Rectal smooth muscle tissue (tissue), 1 donor: ENCODE data around the gene KCNC1.

Experiments
- H3K27ac ChIP-seq: one replicate; pipeline ENCODE4 v1.7.0; 2013; ENCODE audit warnings: low read depth, low read length, inconsistent platforms
- H3K27me3 ChIP-seq: one replicate; pipeline ENCODE4 v1.7.0; 2013; ENCODE audit warnings: low read length; ENCODE audit not compliant: control insufficient read depth, insufficient read depth
- H3K36me3 ChIP-seq: one replicate; pipeline ENCODE4 v1.7.0; 2013; ENCODE audit warnings: low read length; ENCODE audit not compliant: control insufficient read depth, insufficient read depth
- H3K4me1 ChIP-seq: one replicate; pipeline ENCODE4 v1.7.0; 2013; ENCODE audit warnings: low read length; ENCODE audit not compliant: control insufficient read depth, insufficient read depth
- H3K4me3 ChIP-seq: one replicate; pipeline ENCODE4 v1.7.0; 2013; ENCODE audit warnings: low read length
- H3K9ac ChIP-seq: one replicate; pipeline ENCODE4 v1.7.0; 2013; ENCODE audit warnings: low read length

KCNC1 gene

GRCh38 chr11:17734418-17734911 is at the start of gene KCNC1:
KCNC1 (plus strand) TSS chr11:17734781; CDS start chr11:17736003, 1,222 bp downstream.
- H3K27ac ChIP-seq: no peak within 1 kb of the TSS
- H3K27me3 ChIP-seq: peaks cover 42% of the 10 kb centered on the region
- H3K36me3 ChIP-seq: no peaks in the 10 kb centered on the region
- peaks cover 4% of the 10 kb centered on the region for H3K4me1 ChIP-seq
- H3K9ac ChIP-seq: no peak within 1 kb of the TSS
- peak within 1 kb of the TSS; percentile 38 for H3K4me3 ChIP-seq

DNA sequence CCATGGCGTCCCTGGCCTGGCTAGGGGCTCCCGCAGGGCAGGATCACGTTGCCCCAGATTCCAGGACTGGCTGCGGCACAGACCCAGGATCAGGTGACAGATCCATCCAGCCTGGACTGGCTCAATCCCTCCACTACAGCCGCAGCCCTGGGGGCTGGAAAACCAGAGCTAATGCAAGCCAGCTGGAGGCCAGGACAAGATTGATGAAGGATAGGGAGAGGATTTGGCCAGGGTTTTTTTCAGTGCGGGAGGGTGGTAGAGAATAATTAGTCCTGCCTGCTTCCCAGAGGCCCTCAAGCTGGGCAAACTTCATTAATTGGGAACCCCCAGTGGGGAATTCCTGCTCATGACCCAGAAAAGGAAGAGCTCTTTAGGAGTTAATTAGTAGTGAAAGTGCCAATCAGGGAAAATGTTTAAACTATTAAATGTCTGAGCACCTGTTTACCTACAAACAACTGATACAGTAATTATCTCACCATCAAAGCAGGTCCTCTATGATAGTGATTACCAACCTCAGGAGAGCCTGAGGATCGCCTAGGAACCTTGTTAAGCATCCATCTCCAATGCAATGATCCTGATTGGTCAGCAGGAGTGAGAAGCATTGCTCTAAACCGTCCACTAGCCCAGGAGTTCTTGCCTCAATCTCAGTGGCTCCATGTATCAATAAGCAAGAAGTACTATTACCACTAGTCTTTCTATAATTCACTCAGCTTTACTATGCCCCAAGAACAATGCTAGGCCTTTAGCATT is 48.2 kb upstream of the KCNC1 start:
- Histone ChIP-seq H3K36me3 (no peaks in the 10 kb centered on the region), H3K4me1 (no peaks in the 10 kb centered on the region), H3K27me3 (no peaks in the 10 kb centered on the region), H3K27ac (no peak overlapping the region), H3K4me3 (no peak overlapping the region), H3K9ac (no peak overlapping the region)

DNA sequence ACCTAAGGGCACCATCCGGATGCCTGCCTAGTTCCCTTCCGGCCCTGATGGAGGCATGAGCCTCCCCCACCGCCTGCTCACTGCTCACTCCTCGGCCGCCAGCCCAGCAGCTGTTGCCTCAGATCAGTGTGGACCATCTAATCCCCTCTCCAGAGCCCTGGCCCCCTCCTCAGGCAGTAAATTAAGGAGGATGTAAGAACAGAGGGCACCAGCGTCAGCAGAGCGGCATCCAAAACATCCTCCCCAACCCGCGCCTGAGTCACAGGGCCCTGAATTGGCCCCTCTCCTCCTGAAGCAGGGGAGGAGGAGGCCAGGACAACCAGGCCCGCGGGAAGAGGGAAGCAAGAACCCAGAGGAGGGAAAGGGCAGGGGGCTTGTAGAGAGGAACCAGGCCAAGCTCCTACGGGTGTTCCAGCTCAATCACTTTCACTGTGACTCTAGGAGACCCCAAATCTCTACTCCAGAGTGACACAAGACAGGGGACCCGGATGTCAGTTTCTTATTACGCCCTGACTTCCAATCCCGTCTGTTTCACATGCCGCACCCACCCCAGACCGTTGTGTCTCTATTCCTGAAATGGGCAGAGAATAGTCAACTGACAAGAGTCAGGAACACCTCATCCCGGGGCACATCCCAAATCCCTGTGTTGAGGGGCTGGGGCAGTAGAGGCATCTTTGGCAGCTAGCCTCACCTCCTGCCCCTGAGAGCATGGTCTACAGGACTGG is 46.5 kb upstream of the KCNC1 start:
- no peak overlapping the region for H3K4me3 ChIP-seq
- H3K27me3 ChIP-seq: peaks cover 2% of the 10 kb centered on the region
- H3K9ac ChIP-seq: no peak overlapping the region
- no peaks in the 10 kb centered on the region for H3K36me3 ChIP-seq
- H3K4me1 ChIP-seq: no peaks in the 10 kb centered on the region
- no peak overlapping the region for H3K27ac ChIP-seq

GRCh38 chr11:17691550-17691949 is 43.0 kb upstream of the KCNC1 start:
- Histone ChIP-seq H3K9ac (no peak overlapping the region), H3K36me3 (no peaks in the 10 kb centered on the region), H3K4me1 (no peaks in the 10 kb centered on the region), H3K27ac (no peak overlapping the region), H3K4me3 (no peak overlapping the region), H3K27me3 (peaks cover 8% of the 10 kb centered on the region)

- peaks cover 8% of the 10 kb centered on the region for H3K27me3 ChIP-seq
- H3K9ac ChIP-seq: no peak overlapping the region
- H3K27ac ChIP-seq: no peak overlapping the region
- no peak overlapping the region for H3K4me3 ChIP-seq
- no peaks in the 10 kb centered on the region for H3K4me1 ChIP-seq
- no peaks in the 10 kb centered on the region for H3K36me3 ChIP-seq
Measured at GRCh38 chr11:17691976-17692375, 42.6 kb upstream of the KCNC1 start.

- H3K4me1 ChIP-seq: no peaks in the 10 kb centered on the region
- H3K36me3 ChIP-seq: no peaks in the 10 kb centered on the region
- H3K27ac ChIP-seq: no peak overlapping the region
- H3K27me3 ChIP-seq: peaks cover 8% of the 10 kb centered on the region
- H3K4me3 ChIP-seq: no peak overlapping the region
- H3K9ac ChIP-seq: no peak overlapping the region
Measured at GRCh38 chr11:17692931-17693330, 41.6 kb upstream of the KCNC1 start.

- H3K4me1 ChIP-seq: no peaks in the 10 kb centered on the region
- no peak overlapping the region for H3K4me3 ChIP-seq
- peaks cover 8% of the 10 kb centered on the region for H3K27me3 ChIP-seq
- no peak overlapping the region for H3K9ac ChIP-seq
- no peaks in the 10 kb centered on the region for H3K36me3 ChIP-seq
- H3K27ac ChIP-seq: no peak overlapping the region
Measured at GRCh38 chr11:17693531-17693930, 41.0 kb upstream of the KCNC1 start.

DNA sequence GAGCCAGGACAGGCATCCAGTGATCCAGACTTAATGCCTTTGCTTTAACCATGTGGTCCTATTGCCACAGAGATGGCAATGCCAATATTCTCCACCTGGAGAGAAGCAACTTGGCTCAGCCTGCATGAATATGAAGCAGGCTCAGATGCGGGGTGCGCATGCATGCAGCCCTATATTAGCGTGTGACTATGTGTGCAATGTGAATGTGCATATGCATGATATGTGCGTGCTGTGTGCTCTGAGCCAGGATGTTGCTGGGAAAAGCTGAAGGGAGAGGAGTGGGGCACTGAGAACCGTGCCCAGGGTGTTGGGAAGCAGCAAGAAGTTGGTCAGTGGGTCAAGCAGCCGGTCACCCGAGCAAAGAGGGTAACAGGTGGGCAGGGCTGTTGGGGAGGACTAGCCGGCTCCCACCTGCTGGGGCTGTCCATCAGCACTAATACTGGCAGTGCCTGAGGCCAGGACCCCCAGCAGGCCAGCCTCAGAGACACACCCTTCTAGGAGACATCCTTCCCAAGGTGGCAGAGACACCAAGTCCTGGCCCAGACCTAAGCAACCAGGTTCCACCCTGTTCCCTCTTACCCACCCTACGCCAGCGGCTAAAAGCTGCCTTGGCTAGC is 40.0 kb upstream of the KCNC1 start:
- no peak overlapping the region for H3K27ac ChIP-seq
- H3K36me3 ChIP-seq: no peaks in the 10 kb centered on the region
- H3K4me1 ChIP-seq: no peaks in the 10 kb centered on the region
- no peak overlapping the region for H3K4me3 ChIP-seq
- H3K9ac ChIP-seq: no peak overlapping the region
- peaks cover 8% of the 10 kb centered on the region for H3K27me3 ChIP-seq

DNA sequence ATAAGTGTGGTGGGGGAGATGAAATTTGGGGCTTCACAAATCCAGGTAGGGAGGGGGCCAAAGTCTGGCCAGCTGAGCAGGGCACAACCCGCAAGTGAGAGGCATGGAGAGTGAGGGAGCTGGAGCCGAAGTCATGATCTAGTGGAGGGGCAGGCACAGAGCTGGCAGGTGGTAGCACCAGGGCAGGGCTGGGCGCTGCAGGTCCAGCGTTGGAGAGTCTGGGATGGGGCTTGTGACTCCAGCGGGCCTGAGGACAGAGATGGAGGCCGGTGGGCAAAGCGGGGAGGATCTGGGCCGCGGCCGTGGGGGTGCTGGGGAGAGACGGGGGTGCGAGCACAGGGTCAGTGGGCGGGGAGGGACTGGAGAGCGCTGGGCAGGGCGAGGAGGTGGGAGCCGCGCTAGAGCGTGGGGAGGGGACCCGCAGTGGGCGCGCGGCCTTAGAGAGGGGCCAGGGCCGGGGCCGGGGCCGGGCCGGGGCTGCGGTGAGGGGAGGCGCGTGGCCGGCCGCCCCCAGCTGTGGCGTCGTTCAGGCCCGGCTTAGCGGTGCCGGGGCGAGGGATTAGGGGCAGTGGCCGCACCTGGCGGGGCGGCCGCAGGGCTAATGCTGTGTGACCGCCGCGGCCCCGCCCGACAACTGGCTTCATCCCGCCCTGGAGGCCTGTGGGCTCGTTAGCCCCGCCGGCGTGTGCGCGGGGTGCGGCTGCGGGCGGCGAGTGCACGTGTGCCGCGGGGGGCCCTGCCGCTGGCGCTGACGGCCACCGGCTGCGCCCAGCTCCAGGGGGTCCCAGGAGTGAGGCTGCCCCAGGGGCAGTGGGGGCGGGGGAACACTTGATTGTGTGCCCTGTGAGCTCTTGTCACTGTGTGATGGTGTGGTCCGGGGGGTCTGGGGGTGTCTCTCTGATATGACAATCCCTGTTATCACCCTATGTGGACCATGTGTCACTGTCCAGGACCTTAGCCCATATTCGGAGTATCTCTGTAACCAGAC is 38.8 kb upstream of the KCNC1 start:
- H3K27me3 ChIP-seq: peaks cover 8% of the 10 kb centered on the region
- H3K4me3 ChIP-seq: no peak overlapping the region
- H3K9ac ChIP-seq: no peak overlapping the region
- no peak overlapping the region for H3K27ac ChIP-seq
- H3K36me3 ChIP-seq: no peaks in the 10 kb centered on the region
- no peaks in the 10 kb centered on the region for H3K4me1 ChIP-seq

DNA sequence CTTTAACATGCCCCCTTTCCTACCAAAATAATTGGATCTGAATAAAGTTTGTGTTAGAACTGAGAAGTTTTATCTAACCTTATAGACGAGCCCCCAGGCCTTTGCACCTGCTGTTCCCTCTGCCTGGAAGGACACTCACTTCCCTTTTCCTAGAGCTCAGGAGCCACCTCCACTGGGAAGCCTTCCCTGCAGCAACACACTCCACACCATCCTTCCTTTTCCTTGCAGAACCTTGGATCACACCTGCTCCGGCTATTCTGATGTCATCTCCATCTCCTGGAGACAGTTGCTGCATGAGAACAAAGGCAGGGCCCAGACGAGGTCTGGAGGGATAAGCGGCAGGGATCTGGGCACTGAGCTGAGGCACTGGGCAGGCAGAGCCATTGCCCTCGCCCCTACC is 37.8 kb upstream of the KCNC1 start:
- Histone ChIP-seq H3K4me1 (no peaks in the 10 kb centered on the region), H3K9ac (no peak overlapping the region), H3K36me3 (no peaks in the 10 kb centered on the region), H3K27ac (no peak overlapping the region), H3K27me3 (peaks cover 8% of the 10 kb centered on the region), H3K4me3 (no peak overlapping the region)

DNA sequence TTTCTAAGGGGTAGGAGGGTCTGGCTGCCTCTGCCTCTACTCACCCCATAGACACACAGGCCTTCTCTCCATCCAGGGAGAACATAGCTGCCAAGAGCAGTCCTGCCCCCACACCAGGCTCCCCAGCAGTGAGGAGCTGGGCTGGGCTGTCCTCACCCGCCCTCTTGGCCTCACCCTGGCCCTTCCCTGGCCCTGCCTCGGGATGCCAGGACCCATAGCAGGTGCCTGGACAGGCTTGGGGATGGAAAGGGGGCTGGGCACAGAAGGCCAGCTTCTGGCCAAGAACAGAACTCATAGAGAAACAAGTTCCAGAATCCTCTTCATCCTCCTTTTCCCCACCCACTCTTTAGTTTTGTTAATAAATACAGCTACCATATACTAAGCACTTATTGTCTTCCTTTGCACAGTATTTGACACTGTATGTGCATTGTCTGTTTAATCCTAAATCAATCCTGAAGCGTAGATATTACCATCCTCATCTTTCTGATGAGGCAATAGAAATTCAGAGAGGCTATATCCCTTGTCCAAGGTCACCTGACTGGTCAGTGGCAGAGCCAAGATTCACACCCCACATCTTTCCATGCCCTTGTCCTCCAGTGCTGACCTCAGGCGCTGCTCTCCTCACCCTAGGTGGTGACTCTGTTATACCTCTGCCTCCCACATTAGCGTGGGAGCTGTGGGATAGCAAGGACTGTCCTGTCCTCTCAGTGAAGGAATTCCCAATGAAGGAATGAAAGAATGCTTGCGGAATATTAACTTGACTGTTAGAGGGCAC is 37.2 kb upstream of the KCNC1 start:
- Histone ChIP-seq H3K36me3 (no peaks in the 10 kb centered on the region), H3K27me3 (peaks cover 8% of the 10 kb centered on the region), H3K4me1 (no peaks in the 10 kb centered on the region), H3K27ac (no peak overlapping the region), H3K4me3 (no peak overlapping the region), H3K9ac (no peak overlapping the region)
